Mucosa of descending colon (tissue), 3 donors: ENCODE results near the gene GGNBP2. TPM values are rescaled to one million over a fixed set of nuclear protein-coding genes. Genes with fewer than 3 reads are reported as not detected.

Source experiments
- ATAC-seq: fragments of 200-7000 bp; cut with Tn5 transposase; one replicate; pipeline ENCODE4 v1.9.1; 2020; ENCODE audit warnings: mild to moderate bottlenecking, moderate library complexity
- DNase-seq, 3 donors: peaks; one replicate each; pipeline ENCODE4 v3.0.0-alpha.2; 2020
- H3K36me3 ChIP-seq: fragments of 200-600 bp; one replicate; pipeline ENCODE4 v1.8.0; 2021; ENCODE audit warnings: low read depth, mild to moderate bottlenecking
- H3K4me1 ChIP-seq: fragments of 200-600 bp; one replicate; pipeline ENCODE4 v1.8.0; 2021; ENCODE audit warnings: low read depth, mild to moderate bottlenecking
- H3K4me3 ChIP-seq: fragments of 200-600 bp; one replicate; pipeline ENCODE4 v1.8.0; 2021; ENCODE audit warnings: mild to moderate bottlenecking
- H3K9me3 ChIP-seq: fragments of 200-600 bp; one replicate; pipeline ENCODE4 v1.8.0; 2021; ENCODE audit warnings: mild to moderate bottlenecking
- CTCF ChIP-seq: fragments of 200-600 bp; IDR thresholded peaks from one replicate; pipeline ENCODE4 v1.8.0; 2022; ENCODE audit warnings: antibody characterized with exemption, mild to moderate bottlenecking
- intact Hi-C, 2 donors: fragments of 100-400 bp; cut with DNase I in 1 of 2; cut with micrococcal nuclease in 1 of 2; formaldehyde crosslinking; loops; one replicate each; pipeline versions ENCODE4 v1.11.0 to v1.11.1; 2022; cut with DNase I, micrococcal nuclease
- total RNA-seq, 3 donors: library from RNA; stranded (reverse); fragmentation: NEBNext Ultra II Directional in 2 of 3; extraction: Animal tissue kit (Norgen Biotek cat#: 25700) in 2 of 3; gene quantifications; one replicate each; pipeline versions ENCODE4 v1.2.1 to v1.2.4, GENCODE V29; 2021 to 2023
- donor health status: DM: no; HTN: no; CAD: no; lungs with moderate emphysema.
- donor health status: DM: no; HTN: no; CAD: no.
- donor health status: DM: no; HTN: yes; CAD: no.

Gene GGNBP2
- total RNA-seq, 3 donors from 2014 or later, result 80.4 to 93.4 (median 90.7) TPM

GRCh38 chr17:36576793-36577192 lies 32.1 kb downstream of the GGNBP2 start:
- Histone ChIP-seq H3K9me3 (no peaks in the 10 kb centered on the region), H3K4me1 (no peaks in the 10 kb centered on the region), H3K4me3 (no peak overlapping the region), H3K36me3 (peaks cover 13% of the 10 kb centered on the region)
- ATAC-seq (no peak), DNase-seq (no peak)
- intact Hi-C loops, result no loop called here
- no peak for TF ChIP-seq CTCF

- Histone ChIP-seq H3K36me3 (peaks cover 14% of the 10 kb centered on the region), H3K9me3 (no peaks in the 10 kb centered on the region), H3K4me3 (no peak overlapping the region), H3K4me1 (no peaks in the 10 kb centered on the region)
- DNase-seq (no peak), ATAC-seq (no peak)
- intact Hi-C loops, result no loop called here
- no peak for TF ChIP-seq CTCF
These were observed 34.0 kb downstream of the GGNBP2 start for GRCh38 chr17:36578671-36579070.

- ATAC-seq (no peak), DNase-seq (no peak)
- Histone ChIP-seq H3K36me3 (peaks cover 14% of the 10 kb centered on the region), H3K9me3 (no peaks in the 10 kb centered on the region), H3K4me1 (no peaks in the 10 kb centered on the region), H3K4me3 (no peak overlapping the region)
- TF ChIP-seq CTCF, result no peak
- intact Hi-C loops, result no loop called here
These were observed 39.1 kb downstream of the GGNBP2 start for GRCh38 chr17:36583787-36584186.

- no peak for ATAC-seq
- H3K4me1 ChIP-seq, result peaks cover 1% of the 10 kb centered on the region
- DNase-seq, result no peak
- H3K4me3 ChIP-seq, result no peak overlapping the region
- H3K36me3 ChIP-seq, result peaks cover 4% of the 10 kb centered on the region
- no peaks in the 10 kb centered on the region for H3K9me3 ChIP-seq
- no peak for TF ChIP-seq CTCF
- intact Hi-C loops, result no loop called here
These were observed 41.4 kb downstream of the GGNBP2 start for GRCh38 chr17:36586138-36586537.

- no peak for DNase-seq
- intact Hi-C loops, result no loop called here
- H3K36me3 ChIP-seq, result no peaks in the 10 kb centered on the region
These were observed 45.4 kb downstream of the GGNBP2 start for GRCh38 chr17:36590082-36590481.

More at GRCh38 chr17:36590082-36590481, 45.4 kb downstream of the GGNBP2 start:
- H3K9me3 ChIP-seq, result no peaks in the 10 kb centered on the region
- no peak for TF ChIP-seq CTCF
- H3K4me1 ChIP-seq, result peaks cover 22% of the 10 kb centered on the region
- no peak for ATAC-seq
- H3K4me3 ChIP-seq, result no peak overlapping the region
